ENCODE data around the gene ADGRA3. TPM values are rescaled to one million over a fixed set of nuclear protein-coding genes. Genes with fewer than 3 reads are reported as not detected.
"Not testable (repeated sequence)": the region's sequence is repeated elsewhere in the genome, so short reads cannot be mapped to it uniquely, and the experiment has no call there.

Gene ADGRA3
- total RNA-seq, 1 donor from 2014 or later = 35.6 TPM

GRCh38 chr4:22384154-22384553, 131.7 kb downstream of the ADGRA3 start:
- DNase-seq (ENCODE audit: low spot score) = no peak

GRCh38 chr4:22382216-22382615, 133.7 kb downstream of the ADGRA3 start:
- not testable (repeated sequence) for DNase-seq (ENCODE audit: low spot score)

- no peak for DNase-seq (ENCODE audit: low spot score)
These were observed 142.9 kb downstream of the ADGRA3 start for GRCh38 chr4:22372986-22373385.

- no peak for DNase-seq (ENCODE audit: low spot score)
These were observed 145.8 kb downstream of the ADGRA3 start for GRCh38 chr4:22369901-22370562.

- no peak for DNase-seq (ENCODE audit: low spot score)
These were observed 152.1 kb downstream of the ADGRA3 start for GRCh38 chr4:22363787-22364186.

- no peak for DNase-seq (ENCODE audit: low spot score)
These were observed 152.8 kb downstream of the ADGRA3 start for GRCh38 chr4:22363036-22363435.

GRCh38 chr4:22356987-22357596, 158.8 kb downstream of the ADGRA3 start:
- peak; percentile 1 for DNase-seq (ENCODE audit: low spot score)

- no peak for DNase-seq (ENCODE audit: low spot score)
These were observed 167.5 kb downstream of the ADGRA3 start for GRCh38 chr4:22348410-22348809.

GRCh38 chr4:22345678-22346077, 170.2 kb downstream of the ADGRA3 start:
- no peak for DNase-seq (ENCODE audit: low spot score)

GRCh38 chr4:22345055-22345454, 170.8 kb downstream of the ADGRA3 start:
- no peak for DNase-seq (ENCODE audit: low spot score)

- no peak for DNase-seq (ENCODE audit: low spot score)
These were observed 172.3 kb downstream of the ADGRA3 start for GRCh38 chr4:22343606-22344005.

- no peak for DNase-seq (ENCODE audit: low spot score)
These were observed 176.4 kb downstream of the ADGRA3 start for GRCh38 chr4:22339491-22339890.

GRCh38 chr4:22338796-22339195, 177.1 kb downstream of the ADGRA3 start:
- no peak for DNase-seq (ENCODE audit: low spot score)

Other genes starting within 250 kb of the ADGRA3 start
- 2.4 TPM for gene GBA3, start 176.9 kb upstream of the ADGRA3 start, total RNA-seq (ENCODE audit: insufficient read depth, low replicate concordance)

Data from umbilical cord (tissue), 2 donors.